HL-60 (cell line): Measurements from ENCODE around the gene TMEM18.

Experiments used
- CTCF ChIP-seq: IDR thresholded peaks from one replicate; pipeline ENCODE4 v1.5.1; 2011; ENCODE audit warnings: low read length, control low read depth, inconsistent platforms; ENCODE audit not compliant: insufficient read depth
- POLR2AphosphoS5 ChIP-seq: IDR thresholded peaks from 2 replicates; pipeline ENCODE4 v1.6.1; 2012; ENCODE audit warnings: low read depth
- SPI1 ChIP-seq: IDR thresholded peaks from 2 replicates; pipeline ENCODE4 v1.6.1; 2012; ENCODE audit warnings: low read depth, mild to moderate bottlenecking, borderline replicate concordance

- no peak for TF ChIP-seq CTCF
- TF ChIP-seq POLR2AphosphoS5 = no peak
- TF ChIP-seq SPI1 = no peak
Measured at GRCh38 chr2:674321-674985, 2.8 kb downstream of the TMEM18 start.
